Type B pancreatic cell (in vitro differentiated cells): ENCODE measurements around the gene CMTM3. TPM values are rescaled to one million over a fixed set of nuclear protein-coding genes. Genes with fewer than 3 reads are reported as not detected.

Experiments
- DNase-seq: peaks from one replicate; pipeline ENCODE4 v3.0.0; 2021; ENCODE audit warnings: mixed read lengths; ENCODE audit not compliant: unreplicated experiment; ENCODE audit errors: extremely low spot score
- H3K27ac Mint-ChIP-seq: 2 replicates; pipeline ENCODE4 v1.8.0; 2021; ENCODE audit warnings: mild to moderate bottlenecking, mixed read lengths
- H3K27me3 Mint-ChIP-seq: 2 replicates; pipeline ENCODE4 v1.8.0; 2021; ENCODE audit warnings: mixed read lengths
- H3K36me3 Mint-ChIP-seq: 2 replicates; pipeline ENCODE4 v1.8.0; 2021; ENCODE audit warnings: mixed read lengths
- H3K4me1 Mint-ChIP-seq: one replicate; pipeline ENCODE4 v1.8.0; 2021; ENCODE audit warnings: mixed read lengths; ENCODE audit not compliant: unreplicated experiment
- H3K4me3 Mint-ChIP-seq: 2 replicates; pipeline ENCODE4 v1.8.0; 2021; ENCODE audit warnings: mild to moderate bottlenecking, mixed read lengths
- H3K9me3 Mint-ChIP-seq: 2 replicates; pipeline ENCODE4 v1.8.0; 2021; ENCODE audit warnings: mixed read lengths
- total RNA-seq: library from RNA; stranded (reverse); gene quantifications from 2 replicates; pipeline ENCODE4 v1.2.1, GENCODE V29; 2021; ENCODE audit warnings: low replicate concordance
- TF ChIP-seq, protein P1 (sequence below): fragments of 200-600 bp; sonication (generic); conservative IDR thresholded peaks from 2 replicates; pipeline ENCODE4 v1.5.0; 2021; ENCODE audit warnings: antibody characterized with exemption, mild to moderate bottlenecking

Gene CMTM3
- total RNA-seq, 1 donor from 2014 or later = 45.2 TPM

DNA sequence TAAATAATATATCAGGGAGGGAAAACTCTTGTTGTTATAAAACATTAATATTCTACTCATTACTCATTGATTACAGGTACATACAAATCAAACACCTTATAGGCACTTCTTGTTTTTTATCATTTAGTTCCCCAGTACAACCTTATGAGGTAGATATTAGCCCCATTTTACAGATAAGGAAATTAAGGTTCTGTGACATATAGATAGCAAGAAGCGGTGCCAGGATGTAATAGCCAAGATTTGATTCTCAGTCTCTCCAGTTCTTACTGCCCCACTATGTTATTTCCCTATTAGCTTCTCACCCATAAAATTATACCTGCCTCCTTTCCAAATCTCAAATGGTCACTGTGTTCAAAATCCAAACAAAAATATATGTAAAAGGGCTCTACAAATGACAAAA is 36.9 kb downstream of the CMTM3 start:
- Mint-ChIP-seq H3K9me3 (no peaks in the 10 kb centered on the region), H3K4me1 (peaks cover 8% of the 10 kb centered on the region), H3K36me3 (no peaks in the 10 kb centered on the region), H3K27me3 (no peaks in the 10 kb centered on the region), H3K27ac (no peak overlapping the region), H3K4me3 (no peak overlapping the region)
- no peak for DNase-seq
- TF ChIP-seq, protein P1, sequence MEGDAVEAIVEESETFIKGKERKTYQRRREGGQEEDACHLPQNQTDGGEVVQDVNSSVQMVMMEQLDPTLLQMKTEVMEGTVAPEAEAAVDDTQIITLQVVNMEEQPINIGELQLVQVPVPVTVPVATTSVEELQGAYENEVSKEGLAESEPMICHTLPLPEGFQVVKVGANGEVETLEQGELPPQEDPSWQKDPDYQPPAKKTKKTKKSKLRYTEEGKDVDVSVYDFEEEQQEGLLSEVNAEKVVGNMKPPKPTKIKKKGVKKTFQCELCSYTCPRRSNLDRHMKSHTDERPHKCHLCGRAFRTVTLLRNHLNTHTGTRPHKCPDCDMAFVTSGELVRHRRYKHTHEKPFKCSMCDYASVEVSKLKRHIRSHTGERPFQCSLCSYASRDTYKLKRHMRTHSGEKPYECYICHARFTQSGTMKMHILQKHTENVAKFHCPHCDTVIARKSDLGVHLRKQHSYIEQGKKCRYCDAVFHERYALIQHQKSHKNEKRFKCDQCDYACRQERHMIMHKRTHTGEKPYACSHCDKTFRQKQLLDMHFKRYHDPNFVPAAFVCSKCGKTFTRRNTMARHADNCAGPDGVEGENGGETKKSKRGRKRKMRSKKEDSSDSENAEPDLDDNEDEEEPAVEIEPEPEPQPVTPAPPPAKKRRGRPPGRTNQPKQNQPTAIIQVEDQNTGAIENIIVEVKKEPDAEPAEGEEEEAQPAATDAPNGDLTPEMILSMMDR = no peak

DNA sequence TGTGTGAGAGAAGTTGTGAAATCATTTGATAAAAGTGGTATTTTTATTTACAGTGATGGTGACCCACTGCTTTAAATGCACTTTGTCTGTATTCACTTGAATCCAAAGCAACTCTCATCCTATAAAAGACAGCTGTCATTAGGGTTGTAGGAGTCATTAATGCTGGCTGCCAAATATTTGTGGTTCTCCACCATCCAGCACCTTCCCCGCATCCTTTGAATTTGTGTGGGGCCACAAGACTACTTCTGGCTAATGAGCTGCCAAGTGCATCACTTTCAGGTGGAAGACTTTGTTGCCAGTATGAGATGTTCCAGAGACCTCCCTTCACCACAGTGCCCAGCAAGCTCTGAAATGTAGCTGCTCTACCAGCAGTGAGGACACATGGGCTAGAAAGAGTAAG is 43.4 kb downstream of the CMTM3 start:
- peaks cover 14% of the 10 kb centered on the region for H3K4me1 Mint-ChIP-seq

DNA sequence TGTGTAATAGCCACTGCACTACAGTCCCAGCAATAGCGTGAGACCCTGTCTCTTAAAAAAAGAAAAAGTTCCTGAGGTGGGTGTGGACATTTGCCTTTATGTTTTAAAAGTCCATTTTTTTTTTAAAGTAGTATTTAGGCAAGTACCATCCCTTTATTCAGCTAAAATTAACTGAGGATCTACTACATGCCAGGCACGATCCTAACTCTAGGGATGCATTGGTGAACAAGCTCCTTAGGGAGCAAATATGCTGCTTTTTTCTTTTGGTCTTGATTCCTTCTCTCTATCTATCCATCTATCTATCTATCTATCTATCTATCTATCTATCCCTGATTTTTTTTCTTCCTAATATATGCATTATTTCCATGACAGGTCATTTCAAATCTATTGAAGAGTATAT is 44.7 kb downstream of the CMTM3 start:
- Mint-ChIP-seq H3K27ac (no peak overlapping the region), H3K27me3 (no peaks in the 10 kb centered on the region), H3K36me3 (no peaks in the 10 kb centered on the region), H3K9me3 (no peaks in the 10 kb centered on the region), H3K4me3 (no peak overlapping the region), H3K4me1 (peaks cover 14% of the 10 kb centered on the region)
- no peak for DNase-seq
- TF ChIP-seq, protein P1 = no peak

More for the DNA sequence above, 43.4 kb downstream of the CMTM3 start:
- H3K9me3 Mint-ChIP-seq = no peaks in the 10 kb centered on the region
- no peak overlapping the region for H3K4me3 Mint-ChIP-seq
- no peak overlapping the region for H3K27ac Mint-ChIP-seq
- H3K36me3 Mint-ChIP-seq = no peaks in the 10 kb centered on the region
- TF ChIP-seq, protein P1 = no peak
- H3K27me3 Mint-ChIP-seq = no peaks in the 10 kb centered on the region
- DNase-seq = no peak

DNA sequence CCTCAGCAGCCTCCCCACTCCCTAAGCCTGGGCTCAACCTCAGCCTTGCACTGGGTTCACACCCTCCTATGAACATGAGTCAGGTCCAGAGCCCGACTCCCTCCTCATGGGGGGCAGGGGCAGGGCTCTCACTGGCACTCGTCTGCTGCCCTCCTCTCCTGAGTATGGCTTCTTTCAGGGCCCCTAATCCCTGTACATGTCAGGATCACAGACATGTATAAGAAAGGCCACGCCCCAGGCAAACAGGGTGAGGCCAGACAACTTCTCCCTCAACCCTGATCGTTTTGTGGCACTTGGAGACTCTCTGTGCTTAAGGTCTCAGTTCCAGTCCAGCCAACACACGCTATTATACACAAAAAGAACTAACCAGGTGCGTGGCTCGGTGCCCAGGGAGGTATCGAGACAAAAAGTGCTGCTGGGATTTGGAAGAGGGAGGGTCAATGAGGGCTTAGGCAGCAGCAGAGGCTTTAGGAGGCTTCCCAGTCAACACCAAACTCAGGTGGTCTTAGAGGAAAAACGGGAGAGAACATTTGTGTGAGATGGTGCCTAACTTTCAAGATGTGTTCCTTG is 45.2 kb downstream of the CMTM3 start:
- TF ChIP-seq, protein P1 = no peak
- no peaks in the 10 kb centered on the region for H3K36me3 Mint-ChIP-seq

DNA sequence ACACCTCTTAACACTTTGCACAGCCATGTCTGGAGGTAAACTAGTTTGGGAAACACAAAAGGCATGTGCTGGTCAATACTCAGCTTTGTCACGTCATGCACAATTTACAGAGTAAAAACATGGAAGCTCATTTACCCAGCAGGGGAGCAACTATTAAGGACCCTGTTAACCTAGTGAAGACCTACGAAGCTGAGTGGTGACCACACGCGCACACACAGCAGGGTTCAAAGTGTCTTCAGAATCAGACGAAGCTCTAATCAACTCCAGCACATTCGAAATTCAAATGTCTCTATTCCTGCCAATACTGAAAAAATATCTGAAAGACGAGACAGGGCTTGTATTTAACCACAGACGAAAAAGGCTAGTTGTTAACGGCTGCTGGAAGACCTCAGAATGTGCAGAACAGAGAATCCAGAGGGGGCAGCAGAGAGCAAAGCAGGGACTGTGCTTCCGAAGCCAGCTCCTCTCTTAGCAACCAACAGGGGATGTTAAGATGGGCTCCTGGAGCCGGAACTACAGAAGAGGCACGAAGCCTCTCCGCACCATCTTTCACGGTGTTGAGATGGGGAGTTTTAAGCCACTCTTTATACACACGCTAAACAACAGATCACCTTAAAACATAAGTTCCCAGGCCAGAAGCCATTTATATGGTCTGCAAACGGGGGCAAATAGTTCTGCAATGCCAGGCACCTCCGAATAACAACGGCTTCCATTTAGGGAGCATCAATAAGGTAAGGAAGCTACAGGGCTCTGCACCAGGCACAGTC is 46.4 kb downstream of the CMTM3 start:
- DNase-seq = peak; percentile 79
- Mint-ChIP-seq H3K27me3 (no peaks in the 10 kb centered on the region), H3K27ac (peak overlapping the region; percentile 67), H3K4me1 (peaks cover 14% of the 10 kb centered on the region), H3K4me3 (peak overlapping the region; percentile 79), H3K9me3 (no peaks in the 10 kb centered on the region), H3K36me3 (no peaks in the 10 kb centered on the region)
- TF ChIP-seq, protein P1 = peak; percentile 97

More for the DNA sequence above, 45.2 kb downstream of the CMTM3 start:
- DNase-seq = no peak
- H3K9me3 Mint-ChIP-seq = no peaks in the 10 kb centered on the region
- H3K27ac Mint-ChIP-seq = no peak overlapping the region
- peaks cover 14% of the 10 kb centered on the region for H3K4me1 Mint-ChIP-seq
- no peaks in the 10 kb centered on the region for H3K27me3 Mint-ChIP-seq
- no peak overlapping the region for H3K4me3 Mint-ChIP-seq
